GM12864 (cell line): ENCODE results near the gene DNER.

Source experiments
- DNase-seq: peaks from one replicate; pipeline ENCODE4 v3.0.0-alpha.2; 2011; ENCODE audit warnings: low read depth
- H3K4me3 ChIP-seq: 2 replicates; pipeline ENCODE4 v1.5.1; 2011; ENCODE audit warnings: mild to moderate bottlenecking, low read depth, low read length, control low read depth
- TF ChIP-seq, protein P1 (sequence below): IDR thresholded peaks from 2 replicates; pipeline ENCODE4 v1.5.1; 2011; ENCODE audit warnings: low read depth, mild to moderate bottlenecking, moderate library complexity, low read length, control low read depth, inconsistent platforms; ENCODE audit errors: missing control alignments

DNER gene

DNA sequence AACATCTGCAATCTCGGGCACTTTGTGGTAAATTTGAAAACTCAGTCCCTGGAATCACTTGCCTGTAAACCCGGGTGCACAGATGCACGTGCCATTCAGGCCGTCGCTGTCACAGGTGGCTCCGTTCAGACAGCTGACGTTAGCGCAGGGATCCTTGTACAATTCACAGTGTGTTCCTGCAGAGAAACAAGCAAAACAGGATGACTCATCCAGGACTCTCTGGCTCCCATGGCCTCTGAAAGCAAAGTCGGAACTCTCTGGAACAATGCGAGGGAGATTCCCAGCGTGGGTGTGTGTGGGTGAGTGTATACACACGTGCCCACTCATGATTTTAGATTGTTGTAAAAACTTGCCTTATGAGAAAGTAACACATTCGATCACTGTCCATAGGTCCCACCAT lies 307.2 kb downstream of the DNER start:
- no peak overlapping the region for H3K4me3 ChIP-seq
- TF ChIP-seq, protein P1, sequence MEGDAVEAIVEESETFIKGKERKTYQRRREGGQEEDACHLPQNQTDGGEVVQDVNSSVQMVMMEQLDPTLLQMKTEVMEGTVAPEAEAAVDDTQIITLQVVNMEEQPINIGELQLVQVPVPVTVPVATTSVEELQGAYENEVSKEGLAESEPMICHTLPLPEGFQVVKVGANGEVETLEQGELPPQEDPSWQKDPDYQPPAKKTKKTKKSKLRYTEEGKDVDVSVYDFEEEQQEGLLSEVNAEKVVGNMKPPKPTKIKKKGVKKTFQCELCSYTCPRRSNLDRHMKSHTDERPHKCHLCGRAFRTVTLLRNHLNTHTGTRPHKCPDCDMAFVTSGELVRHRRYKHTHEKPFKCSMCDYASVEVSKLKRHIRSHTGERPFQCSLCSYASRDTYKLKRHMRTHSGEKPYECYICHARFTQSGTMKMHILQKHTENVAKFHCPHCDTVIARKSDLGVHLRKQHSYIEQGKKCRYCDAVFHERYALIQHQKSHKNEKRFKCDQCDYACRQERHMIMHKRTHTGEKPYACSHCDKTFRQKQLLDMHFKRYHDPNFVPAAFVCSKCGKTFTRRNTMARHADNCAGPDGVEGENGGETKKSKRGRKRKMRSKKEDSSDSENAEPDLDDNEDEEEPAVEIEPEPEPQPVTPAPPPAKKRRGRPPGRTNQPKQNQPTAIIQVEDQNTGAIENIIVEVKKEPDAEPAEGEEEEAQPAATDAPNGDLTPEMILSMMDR: no peak
- no peak for DNase-seq

DNA sequence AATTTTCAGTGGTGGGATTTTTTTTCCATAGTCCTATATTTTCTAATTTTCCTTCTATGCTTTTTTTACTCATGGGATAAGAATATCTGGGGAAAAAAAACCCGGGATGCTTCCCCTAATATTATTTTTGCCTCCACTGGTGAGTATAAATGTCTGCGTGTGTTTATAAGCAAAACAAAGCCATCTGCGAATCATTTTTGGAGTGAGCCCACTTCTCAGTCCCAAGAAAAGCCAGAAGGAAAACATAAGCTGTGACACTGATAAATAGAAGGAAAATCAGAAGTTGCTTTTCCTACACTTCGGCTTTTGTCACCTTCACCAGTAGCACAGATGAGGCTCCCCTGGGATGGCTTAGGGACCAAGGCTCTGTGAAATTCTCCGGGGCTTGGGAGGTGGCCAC lies 308.6 kb downstream of the DNER start:
- no peak overlapping the region for H3K4me3 ChIP-seq
- DNase-seq: no peak
- TF ChIP-seq, protein P1: no peak

DNA sequence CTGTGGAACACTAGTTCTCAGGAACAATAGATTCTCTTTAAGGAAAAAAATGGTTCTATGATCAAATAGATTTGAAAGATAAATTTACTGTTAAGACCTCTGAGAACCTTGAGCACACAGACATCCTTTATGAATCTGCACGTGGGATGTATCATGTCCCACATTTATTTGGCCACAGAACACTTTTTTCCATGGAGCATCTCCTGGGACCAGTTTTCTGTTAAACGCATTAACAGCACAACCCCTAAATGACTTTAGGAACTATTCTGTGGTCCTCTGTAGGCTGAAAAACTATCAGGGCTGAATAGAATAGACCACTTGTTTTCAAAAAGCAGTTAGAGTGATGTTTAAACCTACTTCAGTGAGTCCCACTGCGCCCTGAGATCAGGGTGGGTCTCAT lies 311.1 kb downstream of the DNER start:
- TF ChIP-seq, protein P1: no peak
- no peak for DNase-seq
- H3K4me3 ChIP-seq: no peak overlapping the region

DNA sequence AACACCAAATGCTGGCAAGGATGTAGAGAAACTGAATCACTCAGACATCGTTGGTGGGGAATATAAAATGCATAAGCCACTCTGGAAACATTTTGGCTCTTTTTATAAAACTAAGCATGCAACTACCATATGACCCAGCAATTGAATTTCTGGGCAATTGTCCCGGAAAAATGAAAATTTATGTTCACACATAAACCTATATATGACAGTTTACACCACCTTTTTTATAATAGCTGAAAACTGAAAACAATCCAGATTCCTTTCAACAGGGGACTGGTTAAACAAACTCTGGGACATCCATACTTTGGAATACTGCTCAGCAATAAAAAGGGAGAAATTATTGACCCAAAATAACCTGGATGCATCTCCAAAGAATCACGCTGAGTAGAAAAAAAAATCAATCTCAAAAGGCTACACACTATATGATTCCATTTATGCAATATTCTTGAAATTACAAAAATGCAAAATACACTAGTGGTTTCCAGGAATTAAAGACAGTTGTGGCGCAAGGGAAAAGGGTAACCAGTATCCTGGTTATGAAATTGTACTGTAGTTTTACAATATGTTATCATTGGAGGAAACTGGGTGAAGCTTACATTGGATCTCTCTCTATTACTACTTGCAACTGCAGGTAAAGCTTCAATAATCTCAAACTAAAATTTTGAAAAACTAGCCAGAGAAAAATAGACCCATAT lies 313.0 kb downstream of the DNER start:
- TF ChIP-seq, protein P1: no peak
- no peak overlapping the region for H3K4me3 ChIP-seq
- no peak for DNase-seq

DNA sequence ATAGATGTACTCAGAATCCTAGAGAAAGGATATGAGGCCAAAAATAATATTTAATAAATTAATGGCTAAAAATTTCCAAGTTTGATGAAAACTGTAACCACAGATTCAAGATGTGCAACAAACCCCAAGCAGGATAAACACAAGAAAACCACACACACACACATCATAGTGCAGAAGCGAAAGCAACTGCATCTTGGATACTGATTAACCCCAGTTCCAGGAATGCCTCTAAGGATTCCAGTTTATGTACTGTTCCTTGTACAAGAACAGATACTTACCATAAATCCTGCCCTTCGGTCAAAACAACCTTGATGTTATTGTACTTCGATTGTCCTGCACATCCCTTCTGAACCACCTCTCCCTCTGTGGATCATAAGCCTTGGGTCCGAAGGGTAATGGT lies 320.4 kb downstream of the DNER start:
- H3K4me3 ChIP-seq: no peak overlapping the region
- TF ChIP-seq, protein P1: no peak
- DNase-seq: no peak

DNA sequence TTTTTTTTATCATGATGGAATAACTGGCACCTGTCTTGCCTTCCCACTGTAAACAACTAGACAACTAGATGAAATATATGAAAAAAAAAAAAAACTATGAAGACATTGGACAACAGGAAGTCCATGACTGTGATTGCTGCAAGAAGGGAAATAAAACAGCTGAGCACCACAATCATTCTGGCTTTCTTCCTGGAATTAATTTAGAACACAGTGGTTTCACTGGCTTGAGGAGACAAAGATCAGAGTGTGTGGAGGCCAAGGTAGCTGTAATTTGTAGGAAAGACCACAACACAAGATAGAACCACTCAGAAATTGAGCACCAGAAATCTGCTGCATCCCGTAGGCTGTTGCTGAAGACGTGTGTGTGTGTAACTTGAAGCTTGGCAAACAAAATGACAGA lies 322.2 kb downstream of the DNER start:
- TF ChIP-seq, protein P1: no peak
- DNase-seq: no peak
- H3K4me3 ChIP-seq: no peak overlapping the region

DNA sequence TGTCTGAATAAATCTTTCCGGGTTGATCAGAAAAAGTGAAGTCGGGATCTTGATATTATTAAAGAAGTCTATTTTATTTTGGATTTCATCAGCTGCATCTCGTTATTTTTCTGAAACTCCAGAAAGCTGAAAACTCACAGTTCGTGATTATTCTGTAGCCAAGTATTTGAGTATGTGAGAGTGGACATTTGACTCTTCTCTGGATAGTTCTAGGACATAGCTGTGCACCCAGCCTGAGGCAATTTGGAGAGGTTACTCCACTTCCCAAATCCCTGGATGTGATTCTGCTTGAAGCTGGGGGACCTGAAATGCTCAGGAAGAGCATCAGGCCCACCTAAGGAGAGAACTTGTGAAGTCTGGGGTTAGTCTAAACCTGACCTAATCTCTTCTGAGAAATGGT lies 325.6 kb downstream of the DNER start:
- TF ChIP-seq, protein P1: no peak
- H3K4me3 ChIP-seq: no peak overlapping the region
- no peak for DNase-seq
